H9 (cell line): ENCODE data around the gene DLG2. TPM values are rescaled to one million over a fixed set of nuclear protein-coding genes. Genes with fewer than 3 reads are reported as not detected.

Source experiments
- DNase-seq: peaks from one replicate; pipeline ENCODE4 v3.0.0-alpha.2; 2017
- H2AFZ ChIP-seq: one replicate; pipeline ENCODE4 v1.6.1; 2013; ENCODE audit warnings: mild to moderate bottlenecking, low read length, control low read depth, moderate library complexity
- H2AK5ac ChIP-seq: 2 replicates; pipeline ENCODE4 v1.6.1; 2013; ENCODE audit warnings: low read length, control low read depth, mixed read lengths; ENCODE audit not compliant: insufficient read length
- H2BK120ac ChIP-seq: one replicate; pipeline ENCODE4 v1.6.1; 2013; ENCODE audit warnings: low read depth, mild to moderate bottlenecking, low read length, control low read depth, inconsistent platforms; ENCODE audit not compliant: poor library complexity, severe bottlenecking
- H2BK12ac ChIP-seq: 2 replicates; pipeline ENCODE4 v1.6.1; 2013; ENCODE audit warnings: low read length, control low read depth, mixed read lengths, low read depth; ENCODE audit not compliant: insufficient read length
- H2BK15ac ChIP-seq: 2 replicates; pipeline ENCODE4 v1.6.1; 2013; ENCODE audit warnings: low read depth, low read length, control low read depth
- H2BK20ac ChIP-seq: one replicate; pipeline ENCODE4 v1.6.1; 2013; ENCODE audit warnings: low read depth, mild to moderate bottlenecking, low read length, control low read depth, inconsistent platforms; ENCODE audit not compliant: poor library complexity, severe bottlenecking
- H2BK5ac ChIP-seq: 2 replicates; pipeline ENCODE4 v1.6.1; 2013; ENCODE audit warnings: low read length, control low read depth, mixed read lengths; ENCODE audit not compliant: insufficient read length
- H3K14ac ChIP-seq: 2 replicates; pipeline ENCODE4 v1.6.1; 2013; ENCODE audit warnings: low read length, control low read depth; ENCODE audit not compliant: insufficient read depth
- H3K18ac ChIP-seq: 2 replicates; pipeline ENCODE4 v1.6.1; 2013; ENCODE audit warnings: low read depth, mild to moderate bottlenecking, mixed read lengths, low read length, control low read depth; ENCODE audit not compliant: insufficient read length
- H3K23ac ChIP-seq: 2 replicates; pipeline ENCODE4 v1.6.1; 2013; ENCODE audit warnings: low read length, control low read depth, mixed read lengths, low read depth; ENCODE audit not compliant: insufficient read length
- H3K23me2 ChIP-seq: 2 replicates; pipeline ENCODE4 v1.6.1; 2013; ENCODE audit warnings: low read depth, mild to moderate bottlenecking, mixed read lengths, low read length, control low read depth; ENCODE audit not compliant: insufficient read length, poor library complexity, severe bottlenecking
- H3K27ac ChIP-seq: 2 replicates; pipeline ENCODE4 v1.5.1; 2013; ENCODE audit warnings: low read length, control low read depth, mixed read lengths, low read depth; ENCODE audit not compliant: insufficient read length
- H3K27me3 ChIP-seq: 2 replicates; pipeline ENCODE4 v1.6.1; 2013; ENCODE audit warnings: low read length, control low read depth, inconsistent platforms; ENCODE audit not compliant: insufficient read depth
- H3K4ac ChIP-seq: 2 replicates; pipeline ENCODE4 v1.6.1; 2013; ENCODE audit warnings: low read depth, mild to moderate bottlenecking, control low read depth, inconsistent platforms, low read length, moderate library complexity
- H3K4me1 ChIP-seq: 2 replicates; pipeline ENCODE4 v1.6.1; 2013; ENCODE audit warnings: low read length, control low read depth, inconsistent platforms; ENCODE audit not compliant: insufficient read depth
- H3K4me2 ChIP-seq: 2 replicates; pipeline ENCODE4 v1.6.1; 2013; ENCODE audit warnings: low read length, control low read depth, mixed read lengths; ENCODE audit not compliant: insufficient read length, insufficient read depth
- H3K56ac ChIP-seq: 2 replicates; pipeline ENCODE4 v1.6.1; 2013; ENCODE audit warnings: low read depth, mild to moderate bottlenecking, mixed read lengths, low read length, control low read depth; ENCODE audit not compliant: insufficient read length
- H3K79me1 ChIP-seq: 2 replicates; pipeline ENCODE4 v1.6.1; 2013; ENCODE audit warnings: low read depth, mild to moderate bottlenecking, moderate library complexity, low read length, control low read depth, inconsistent platforms; ENCODE audit not compliant: insufficient read depth, poor library complexity, severe bottlenecking
- H3K79me2 ChIP-seq: 2 replicates; pipeline ENCODE4 v1.6.1; 2013; ENCODE audit warnings: low read length, control low read depth, inconsistent platforms; ENCODE audit not compliant: insufficient read depth
- H3K9ac ChIP-seq: 2 replicates; pipeline ENCODE4 v1.6.1; 2013; ENCODE audit warnings: low read length, control low read depth, mixed read lengths; ENCODE audit not compliant: insufficient read length; ENCODE audit errors: extremely low read depth
- H3K9me3 ChIP-seq: one replicate; pipeline ENCODE4 v1.6.1; 2013; ENCODE audit warnings: low read depth, low read length, inconsistent platforms; ENCODE audit not compliant: control insufficient read depth
- H3T11ph ChIP-seq: one replicate; pipeline ENCODE4 v1.6.1; 2013; ENCODE audit warnings: mild to moderate bottlenecking, low read length, control low read depth, inconsistent platforms
- H4K20me1 ChIP-seq: one replicate; pipeline ENCODE4 v1.6.1; 2013; ENCODE audit not compliant: control insufficient read depth, insufficient read length, insufficient read depth
- H4K5ac ChIP-seq: 2 replicates; pipeline ENCODE4 v1.6.1; 2013; ENCODE audit warnings: low read depth, mild to moderate bottlenecking, mixed read lengths, low read length, control low read depth; ENCODE audit not compliant: insufficient read length
- H4K8ac ChIP-seq: replicated peaks from 2 replicates; pipeline ENCODE4 v1.6.1; 2013; ENCODE audit warnings: low read length, control low read depth, mixed read lengths, low read depth; ENCODE audit not compliant: insufficient read length
- H4K91ac ChIP-seq: 2 replicates; pipeline ENCODE4 v1.6.1; 2013; ENCODE audit warnings: low read depth, mild to moderate bottlenecking, moderate library complexity, mixed read lengths, low read length, control low read depth; ENCODE audit not compliant: insufficient read length
- H3K27ac Mint-ChIP-seq, 3 experiments: 2 replicates in 2 of 3; 3 replicates in 1 of 3; pipeline ENCODE4 v1.8.0; 2020 to 2021; ENCODE audit warnings: mixed read lengths in 3 of 3, mild to moderate bottlenecking in 1 of 3, moderate library complexity in 1 of 3
- H3K27me3 Mint-ChIP-seq: 2 replicates; pipeline ENCODE4 v1.8.0; 2021; ENCODE audit warnings: low read depth, mild to moderate bottlenecking, moderate library complexity, mixed read lengths
- H3K36me3 Mint-ChIP-seq, 3 experiments: 2 replicates in 2 of 3; 3 replicates in 1 of 3; pipeline ENCODE4 v1.8.0; 2020 to 2021; ENCODE audit warnings: low read depth in 3 of 3, mixed read lengths in 3 of 3; ENCODE audit not compliant: insufficient read depth in 1 of 3
- H3K4me1 Mint-ChIP-seq, 2 experiments: 2 replicates each; pipeline ENCODE4 v1.8.0; 2020; ENCODE audit warnings: mixed read lengths in 2 of 2
- H3K4me3 Mint-ChIP-seq, 2 experiments: 2 replicates in 1 of 2; 3 replicates in 1 of 2; pipeline ENCODE4 v1.8.0; 2020 to 2021; ENCODE audit warnings: mild to moderate bottlenecking in 2 of 2, mixed read lengths in 2 of 2, moderate library complexity in 1 of 2
- H3K9me3 Mint-ChIP-seq, 2 experiments: 2 replicates in 1 of 2; 3 replicates in 1 of 2; pipeline ENCODE4 v1.8.0; 2020; ENCODE audit warnings: mild to moderate bottlenecking in 2 of 2, mixed read lengths in 2 of 2, moderate library complexity in 1 of 2
- CTCF ChIP-seq: fragments of 200-600 bp; sonication (generic); conservative IDR thresholded peaks from 3 replicates; pipeline ENCODE4 v1.8.0; 2021; ENCODE audit warnings: antibody characterized with exemption, mild to moderate bottlenecking
- WGBS: extraction: QIAGEN DNeasy Blood & Tissue Kit; methylation state at CpG from one replicate; pipeline ENCODE4 v1.1.7; 2013; ENCODE audit warnings: missing lambda C conversion rate, low lambda C conversion rate, mixed read lengths; ENCODE audit not compliant: insufficient read length; ENCODE audit errors: extremely low coverage; 5-methylcytosine and 5-hydroxymethylcytosine counted together
- total RNA-seq: library from RNA; stranded (reverse); gene quantifications from 2 replicates; pipeline ENCODE4 v1.2.1, GENCODE V29; 2021

The DLG2 gene
- total RNA-seq, 1 experiment from 2014 or later = 8.0 TPM

- Histone ChIP-seq H3K23ac (no peak overlapping the region), H2BK5ac (no peak overlapping the region), H4K5ac (no peak overlapping the region), H4K8ac (no peak overlapping the region), H3K9me3 (no peaks in the 10 kb centered on the region), H3T11ph (no peak overlapping the region), H3K56ac (no peak overlapping the region), H2AFZ (no peak overlapping the region), H3K4me2 (no peak overlapping the region), H3K18ac (no peak overlapping the region), H2BK12ac (no peak overlapping the region), H3K79me2 (no peaks in the 10 kb centered on the region), H3K14ac (no peak overlapping the region), H3K23me2 (no peaks in the 10 kb centered on the region), H3K4me1 (peaks cover 2% of the 10 kb centered on the region; the same call in 1 of the 2 replicates), H2BK15ac (no peak overlapping the region), H2BK120ac (no peak overlapping the region), H3K9ac (no peak overlapping the region), H3K27me3 (no peaks in the 10 kb centered on the region), H2AK5ac (no peak overlapping the region), H2BK20ac (no peak overlapping the region), H3K79me1 (no peaks in the 10 kb centered on the region), H3K4ac (no peak overlapping the region), H3K27ac (no peak overlapping the region), H4K20me1 (no peaks in the 10 kb centered on the region), H4K91ac (no peak overlapping the region)
- Mint-ChIP-seq H3K27ac (no peak overlapping the region), H3K9me3 (no peaks in the 10 kb centered on the region), H3K4me3 (no peak overlapping the region), H3K36me3 (no peaks in the 10 kb centered on the region), H3K4me1 (peaks cover 7 to 9% of the 10 kb centered on the region in 2 experiments), H3K27me3 (no peaks in the 10 kb centered on the region)
- DNase-seq = no peak
- no peak for TF ChIP-seq CTCF
- WGBS = no CpG with 5 or more reads among the region's 1 CpG
Observed at GRCh38 chr11:83608571-83608970, 2018.6 kb downstream of the DLG2 start.
